ENCODE results near the gene CROT. TPM values are rescaled to one million over a fixed set of nuclear protein-coding genes. Genes with fewer than 3 reads are reported as not detected.
"Not testable (repeated sequence)": the region's sequence is repeated elsewhere in the genome, so short reads cannot be mapped to it uniquely, and the experiment has no call there.

The CROT gene
- total RNA-seq, 1 donor from 2014 or later: 11.1 TPM

DNA sequence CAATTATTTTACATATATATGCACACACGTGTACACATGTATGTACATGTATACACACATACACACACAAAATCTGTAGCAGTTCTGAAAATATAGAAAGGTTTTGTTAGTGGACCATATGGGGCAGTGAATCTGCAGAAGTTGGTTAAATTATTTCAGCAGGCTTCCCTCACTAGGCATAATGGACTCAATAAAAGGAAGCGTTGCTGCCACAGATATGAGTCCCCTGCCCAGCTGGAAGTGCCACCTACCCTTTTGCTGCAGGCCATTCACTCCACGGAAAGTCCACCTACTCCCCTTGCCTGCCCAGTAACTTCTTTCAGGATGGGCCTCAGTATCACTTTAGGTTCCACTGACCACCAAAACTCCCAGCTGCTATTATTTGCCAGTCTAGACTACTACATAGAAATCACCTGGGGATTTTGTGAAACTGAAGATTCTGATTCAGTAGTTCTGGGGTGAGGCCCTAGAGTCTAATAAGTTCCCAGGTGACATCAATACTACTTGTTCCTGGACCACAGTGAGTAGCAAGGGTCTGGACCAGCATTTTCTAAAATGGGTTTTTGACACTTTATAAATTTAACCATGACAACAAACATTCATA, 29.3 kb upstream of the CROT start:
- TF ChIP-seq, protein P1, sequence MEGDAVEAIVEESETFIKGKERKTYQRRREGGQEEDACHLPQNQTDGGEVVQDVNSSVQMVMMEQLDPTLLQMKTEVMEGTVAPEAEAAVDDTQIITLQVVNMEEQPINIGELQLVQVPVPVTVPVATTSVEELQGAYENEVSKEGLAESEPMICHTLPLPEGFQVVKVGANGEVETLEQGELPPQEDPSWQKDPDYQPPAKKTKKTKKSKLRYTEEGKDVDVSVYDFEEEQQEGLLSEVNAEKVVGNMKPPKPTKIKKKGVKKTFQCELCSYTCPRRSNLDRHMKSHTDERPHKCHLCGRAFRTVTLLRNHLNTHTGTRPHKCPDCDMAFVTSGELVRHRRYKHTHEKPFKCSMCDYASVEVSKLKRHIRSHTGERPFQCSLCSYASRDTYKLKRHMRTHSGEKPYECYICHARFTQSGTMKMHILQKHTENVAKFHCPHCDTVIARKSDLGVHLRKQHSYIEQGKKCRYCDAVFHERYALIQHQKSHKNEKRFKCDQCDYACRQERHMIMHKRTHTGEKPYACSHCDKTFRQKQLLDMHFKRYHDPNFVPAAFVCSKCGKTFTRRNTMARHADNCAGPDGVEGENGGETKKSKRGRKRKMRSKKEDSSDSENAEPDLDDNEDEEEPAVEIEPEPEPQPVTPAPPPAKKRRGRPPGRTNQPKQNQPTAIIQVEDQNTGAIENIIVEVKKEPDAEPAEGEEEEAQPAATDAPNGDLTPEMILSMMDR (IDR thresholded peaks at IDR 0.05; ENCODE audit: unreplicated experiment): no peak
- no peak overlapping the region for H3K27ac Mint-ChIP-seq (ENCODE audit: unreplicated experiment)
- no peak for DNase-seq (ENCODE audit: low spot score)
- H3K36me3 Mint-ChIP-seq (ENCODE audit: low read depth, unreplicated experiment): peaks cover 4% of the 10 kb centered on the region
- no peaks in the 10 kb centered on the region for H3K27me3 Mint-ChIP-seq (ENCODE audit: unreplicated experiment)
- H3K9me3 Mint-ChIP-seq (ENCODE audit: unreplicated experiment): peaks cover 4% of the 10 kb centered on the region
- H3K4me3 Mint-ChIP-seq (ENCODE audit: unreplicated experiment): no peak overlapping the region
- no peaks in the 10 kb centered on the region for H3K4me1 Mint-ChIP-seq (ENCODE audit: unreplicated experiment)

DNA sequence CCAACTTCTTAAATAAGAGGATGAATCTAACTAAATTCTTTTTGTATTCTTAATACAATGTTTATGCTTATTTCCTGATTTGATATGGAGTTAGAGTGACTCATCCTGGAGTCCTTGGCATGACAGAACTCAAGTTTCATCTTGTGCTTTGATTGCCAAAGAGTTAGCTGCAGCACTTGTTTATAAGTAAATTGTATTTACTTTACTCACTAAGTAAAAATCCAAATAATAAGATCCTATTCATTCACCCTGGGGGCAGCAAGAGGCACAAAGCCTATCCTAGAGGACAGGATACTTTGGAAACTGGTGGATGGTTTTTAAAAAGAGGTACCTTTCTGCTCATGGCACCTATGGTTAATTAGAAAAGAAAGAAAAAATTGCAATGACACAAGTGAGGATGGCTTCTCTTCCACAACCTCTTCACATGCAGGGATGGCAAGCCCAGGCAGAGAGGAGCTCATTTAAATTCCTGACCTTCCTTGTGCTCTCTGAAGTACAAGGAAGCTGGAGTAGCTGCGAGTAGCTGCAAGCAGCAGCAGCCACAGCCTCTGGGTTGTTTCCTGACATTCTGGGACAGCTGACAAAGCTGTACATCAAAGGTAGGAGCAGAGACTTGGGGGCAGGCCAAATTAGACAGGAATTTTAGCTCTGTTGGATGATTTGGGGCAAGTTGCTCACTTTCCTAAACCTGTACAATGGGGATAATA, 28.5 kb upstream of the CROT start:
- Mint-ChIP-seq H3K9me3 (ENCODE audit: unreplicated experiment) (peaks cover 4% of the 10 kb centered on the region), H3K27ac (ENCODE audit: unreplicated experiment) (no peak overlapping the region), H3K4me1 (ENCODE audit: unreplicated experiment) (no peaks in the 10 kb centered on the region), H3K36me3 (ENCODE audit: low read depth, unreplicated experiment) (peaks cover 12% of the 10 kb centered on the region), H3K27me3 (ENCODE audit: unreplicated experiment) (peaks cover 1% of the 10 kb centered on the region), H3K4me3 (ENCODE audit: unreplicated experiment) (no peak overlapping the region)
- TF ChIP-seq, protein P1 (IDR thresholded peaks at IDR 0.05; ENCODE audit: unreplicated experiment): no peak
- no peak for DNase-seq (ENCODE audit: low spot score)

DNA sequence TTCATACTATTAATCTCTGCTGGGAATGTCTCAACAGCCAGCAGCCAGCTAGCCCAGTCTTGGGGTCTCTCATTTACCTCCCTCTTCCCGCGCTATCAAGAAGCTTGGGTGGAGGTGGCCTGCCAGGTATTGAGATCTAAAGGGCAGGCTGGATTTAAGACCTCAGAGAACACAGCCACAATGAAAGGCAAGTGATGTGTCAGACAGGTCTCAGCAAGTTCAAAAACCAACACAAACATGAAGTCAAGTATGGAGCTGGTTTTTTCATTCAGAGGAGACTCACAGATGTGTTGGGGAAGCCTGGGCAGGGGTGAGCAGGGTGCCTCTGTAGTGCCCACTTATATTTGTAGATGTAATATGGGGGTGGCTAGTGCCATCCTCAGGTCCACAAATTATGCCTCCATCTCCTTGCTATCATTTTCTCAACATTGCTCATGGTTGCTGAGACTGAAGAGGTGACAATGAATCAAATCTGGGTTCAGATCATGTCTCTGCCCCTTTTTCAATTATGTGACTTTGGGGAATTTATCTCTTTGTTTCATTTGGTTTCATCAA, 27.7 kb upstream of the CROT start:
- Mint-ChIP-seq H3K9me3 (ENCODE audit: unreplicated experiment) (peaks cover 7% of the 10 kb centered on the region), H3K27me3 (ENCODE audit: unreplicated experiment) (peaks cover 1% of the 10 kb centered on the region), H3K4me1 (ENCODE audit: unreplicated experiment) (no peaks in the 10 kb centered on the region), H3K27ac (ENCODE audit: unreplicated experiment) (no peak overlapping the region), H3K36me3 (ENCODE audit: low read depth, unreplicated experiment) (peaks cover 20% of the 10 kb centered on the region), H3K4me3 (ENCODE audit: unreplicated experiment) (no peak overlapping the region)
- DNase-seq (ENCODE audit: low spot score): no peak
- TF ChIP-seq, protein P1 (IDR thresholded peaks at IDR 0.05; ENCODE audit: unreplicated experiment): no peak

DNA sequence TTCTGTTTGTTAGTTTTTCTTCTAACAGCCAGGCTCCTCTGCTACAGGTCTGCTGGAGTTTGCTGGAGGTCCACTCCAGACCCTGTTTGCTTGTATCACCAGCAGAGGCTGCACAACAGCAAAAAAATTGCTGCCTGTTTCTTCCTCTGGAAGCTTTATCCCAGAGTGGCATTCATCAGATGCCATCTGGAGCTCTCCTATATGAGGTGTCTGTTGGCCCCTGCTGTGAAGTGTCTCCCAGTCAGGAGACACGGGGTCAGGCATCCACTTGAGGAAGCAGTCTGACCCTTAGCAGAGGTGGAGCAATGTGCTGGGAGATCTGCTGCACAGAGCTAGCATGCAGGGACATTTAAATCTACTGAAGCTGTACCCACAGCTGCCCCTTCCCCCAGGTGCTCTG, 26.7 kb upstream of the CROT start:
- TF ChIP-seq, protein P1 (IDR thresholded peaks at IDR 0.05; ENCODE audit: unreplicated experiment): no peak
- Mint-ChIP-seq H3K4me1 (ENCODE audit: unreplicated experiment) (no peaks in the 10 kb centered on the region), H3K27me3 (ENCODE audit: unreplicated experiment) (peaks cover 1% of the 10 kb centered on the region), H3K9me3 (ENCODE audit: unreplicated experiment) (peaks cover 8% of the 10 kb centered on the region), H3K36me3 (ENCODE audit: low read depth, unreplicated experiment) (peaks cover 25% of the 10 kb centered on the region), H3K27ac (ENCODE audit: unreplicated experiment) (no peak overlapping the region), H3K4me3 (ENCODE audit: unreplicated experiment) (no peak overlapping the region)
- DNase-seq (ENCODE audit: low spot score): no peak

DNA sequence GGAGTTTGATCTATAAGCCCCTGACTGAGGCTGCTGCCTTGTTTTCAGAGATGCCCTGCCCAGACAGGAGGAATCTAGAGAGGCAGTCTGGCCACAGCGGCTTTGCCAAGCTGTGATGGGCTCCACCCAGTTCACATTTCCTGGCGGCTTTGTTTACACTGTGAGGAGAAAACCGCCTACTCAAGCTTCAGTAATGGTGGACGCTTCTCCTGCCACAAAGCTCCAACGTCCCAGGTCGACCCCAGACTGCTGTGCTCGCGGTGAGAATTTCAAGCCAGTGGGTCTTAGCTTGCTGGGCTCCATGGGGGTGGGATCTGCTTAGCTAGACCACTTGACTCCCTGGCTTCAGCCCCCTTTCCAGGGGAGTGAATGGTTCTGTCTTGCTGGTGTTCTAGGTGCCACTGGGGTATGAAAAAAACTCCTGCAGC, 26.3 kb upstream of the CROT start:
- H3K9me3 Mint-ChIP-seq (ENCODE audit: unreplicated experiment); DNase-seq (ENCODE audit: low spot score); H3K4me3 Mint-ChIP-seq (ENCODE audit: unreplicated experiment); H3K27ac Mint-ChIP-seq (ENCODE audit: unreplicated experiment); H3K4me1 Mint-ChIP-seq (ENCODE audit: unreplicated experiment); H3K27me3 Mint-ChIP-seq (ENCODE audit: unreplicated experiment): not testable (repeated sequence)
- H3K36me3 Mint-ChIP-seq (ENCODE audit: low read depth, unreplicated experiment): peaks cover 25% of the 10 kb centered on the region
